ENCODE results near the gene COBL.

DNA sequence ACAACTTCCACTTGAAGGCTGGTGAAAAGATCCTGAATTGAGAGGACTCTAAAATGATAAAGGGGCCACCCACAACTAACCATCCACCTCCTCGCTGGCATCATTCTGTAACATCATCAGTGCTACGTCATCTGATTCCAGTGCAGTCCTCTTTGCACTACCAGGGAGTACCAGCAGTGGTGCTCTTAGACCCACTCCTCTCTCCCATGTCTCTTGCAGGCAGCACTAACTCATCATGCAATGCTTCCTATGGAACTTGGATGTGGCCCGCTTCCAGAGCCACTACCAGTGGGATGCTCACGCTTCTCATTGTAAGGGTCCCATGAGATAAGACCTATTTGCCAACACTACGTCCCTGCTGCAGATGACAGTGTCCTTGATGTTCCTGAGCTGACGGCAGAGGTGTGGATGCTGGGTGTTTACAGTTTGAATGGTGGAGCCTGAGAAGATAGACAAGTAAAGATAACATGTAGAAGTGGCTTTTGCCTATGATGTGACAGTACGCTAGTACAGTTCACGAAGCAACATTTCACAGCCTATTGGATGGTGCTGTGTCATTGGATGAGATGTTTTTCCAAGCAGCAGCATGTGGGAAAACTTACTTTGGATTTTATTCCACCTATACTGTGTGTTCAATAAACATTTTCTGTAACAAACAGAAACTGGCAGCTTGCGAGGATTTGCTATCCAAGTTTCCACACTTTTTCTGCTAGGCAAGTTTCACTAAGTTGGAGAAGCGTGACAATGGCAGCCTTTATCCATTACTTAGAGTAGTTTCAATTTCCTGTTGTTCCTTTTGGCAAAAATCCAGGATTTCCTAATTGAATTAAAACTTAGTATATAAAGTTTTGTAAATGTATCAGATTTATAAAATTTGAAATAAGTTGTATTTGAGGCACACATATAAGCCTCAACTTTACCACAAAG, 35.8 kb upstream of the COBL start:
- TF ChIP-seq ZNF24 (IDR thresholded peaks at IDR 0.05) (no peak), JUND (IDR thresholded peaks at IDR 0.05; ENCODE audit: low read depth, low read length) (no peak), ETV6 (conservative IDR thresholded peaks at IDR 0.05 in 1 of 2, IDR thresholded peaks at IDR 0.05 in 1 of 2; ENCODE audit: borderline replicate concordance in 1 of 2, low read depth in 1 of 2) (no peak), BRCA1 (IDR thresholded peaks at IDR 0.05; ENCODE audit: low read depth, low read length) (no peak), ZNF274 (IDR thresholded peaks at IDR 0.05; ENCODE audit: insufficient read depth, insufficient read length) (no peak), BACH1 (IDR thresholded peaks at IDR 0.05; ENCODE audit: borderline replicate concordance) (no peak), EZH2 (IDR thresholded peaks at IDR 0.05; ENCODE audit: borderline replicate concordance, control insufficient read depth, low read depth, low read length) (no peak), CHD2 (IDR thresholded peaks at IDR 0.05; ENCODE audit: borderline replicate concordance, low read depth, low read length) (no peak), ZZZ3 (IDR thresholded peaks at IDR 0.05; ENCODE audit: control insufficient read depth, insufficient read length, low read depth) (no peak), POLR2AphosphoS5 (IDR thresholded peaks at IDR 0.05; ENCODE audit: low read length) (no peak)
- TF ChIP-seq, protein P1, sequence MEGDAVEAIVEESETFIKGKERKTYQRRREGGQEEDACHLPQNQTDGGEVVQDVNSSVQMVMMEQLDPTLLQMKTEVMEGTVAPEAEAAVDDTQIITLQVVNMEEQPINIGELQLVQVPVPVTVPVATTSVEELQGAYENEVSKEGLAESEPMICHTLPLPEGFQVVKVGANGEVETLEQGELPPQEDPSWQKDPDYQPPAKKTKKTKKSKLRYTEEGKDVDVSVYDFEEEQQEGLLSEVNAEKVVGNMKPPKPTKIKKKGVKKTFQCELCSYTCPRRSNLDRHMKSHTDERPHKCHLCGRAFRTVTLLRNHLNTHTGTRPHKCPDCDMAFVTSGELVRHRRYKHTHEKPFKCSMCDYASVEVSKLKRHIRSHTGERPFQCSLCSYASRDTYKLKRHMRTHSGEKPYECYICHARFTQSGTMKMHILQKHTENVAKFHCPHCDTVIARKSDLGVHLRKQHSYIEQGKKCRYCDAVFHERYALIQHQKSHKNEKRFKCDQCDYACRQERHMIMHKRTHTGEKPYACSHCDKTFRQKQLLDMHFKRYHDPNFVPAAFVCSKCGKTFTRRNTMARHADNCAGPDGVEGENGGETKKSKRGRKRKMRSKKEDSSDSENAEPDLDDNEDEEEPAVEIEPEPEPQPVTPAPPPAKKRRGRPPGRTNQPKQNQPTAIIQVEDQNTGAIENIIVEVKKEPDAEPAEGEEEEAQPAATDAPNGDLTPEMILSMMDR (IDR thresholded peaks at IDR 0.05 in 2 of 3, conservative IDR thresholded peaks at IDR 0.05 in 1 of 3; ENCODE audit: control insufficient read depth in 2 of 3, extremely low read depth in 1 of 3, insufficient read depth in 1 of 3, low read depth in 3 of 3, low read length in 3 of 3) = no peak
- TF ChIP-seq, protein P2, sequence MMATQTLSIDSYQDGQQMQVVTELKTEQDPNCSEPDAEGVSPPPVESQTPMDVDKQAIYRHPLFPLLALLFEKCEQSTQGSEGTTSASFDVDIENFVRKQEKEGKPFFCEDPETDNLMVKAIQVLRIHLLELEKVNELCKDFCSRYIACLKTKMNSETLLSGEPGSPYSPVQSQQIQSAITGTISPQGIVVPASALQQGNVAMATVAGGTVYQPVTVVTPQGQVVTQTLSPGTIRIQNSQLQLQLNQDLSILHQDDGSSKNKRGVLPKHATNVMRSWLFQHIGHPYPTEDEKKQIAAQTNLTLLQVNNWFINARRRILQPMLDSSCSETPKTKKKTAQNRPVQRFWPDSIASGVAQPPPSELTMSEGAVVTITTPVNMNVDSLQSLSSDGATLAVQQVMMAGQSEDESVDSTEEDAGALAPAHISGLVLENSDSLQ (IDR thresholded peaks at IDR 0.05) = no peak

Data from GM12878 (cell line).